H9 (cell line): ENCODE results near the gene KLF1. TPM values are rescaled to one million over a fixed set of nuclear protein-coding genes. Genes with fewer than 3 reads are reported as not detected.
A peak's percentile ranks its signal among the peaks of the same experiment; 100 is the strongest.

ENCODE experiments used
- DNase-seq: peaks from one replicate; pipeline ENCODE4 v3.0.0-alpha.2; 2017
- H2AFZ ChIP-seq: one replicate; pipeline ENCODE4 v1.6.1; 2013; ENCODE audit warnings: mild to moderate bottlenecking, low read length, control low read depth, moderate library complexity
- H2AK5ac ChIP-seq: 2 replicates; pipeline ENCODE4 v1.6.1; 2013; ENCODE audit warnings: low read length, control low read depth, mixed read lengths; ENCODE audit not compliant: insufficient read length
- H2BK120ac ChIP-seq: one replicate; pipeline ENCODE4 v1.6.1; 2013; ENCODE audit warnings: low read depth, mild to moderate bottlenecking, low read length, control low read depth, inconsistent platforms; ENCODE audit not compliant: poor library complexity, severe bottlenecking
- H2BK12ac ChIP-seq: 2 replicates; pipeline ENCODE4 v1.6.1; 2013; ENCODE audit warnings: low read length, control low read depth, mixed read lengths, low read depth; ENCODE audit not compliant: insufficient read length
- H2BK15ac ChIP-seq: 2 replicates; pipeline ENCODE4 v1.6.1; 2013; ENCODE audit warnings: low read depth, low read length, control low read depth
- H2BK20ac ChIP-seq: one replicate; pipeline ENCODE4 v1.6.1; 2013; ENCODE audit warnings: low read depth, mild to moderate bottlenecking, low read length, control low read depth, inconsistent platforms; ENCODE audit not compliant: poor library complexity, severe bottlenecking
- H2BK5ac ChIP-seq: 2 replicates; pipeline ENCODE4 v1.6.1; 2013; ENCODE audit warnings: low read length, control low read depth, mixed read lengths; ENCODE audit not compliant: insufficient read length
- H3K14ac ChIP-seq: 2 replicates; pipeline ENCODE4 v1.6.1; 2013; ENCODE audit warnings: low read length, control low read depth; ENCODE audit not compliant: insufficient read depth
- H3K18ac ChIP-seq: 2 replicates; pipeline ENCODE4 v1.6.1; 2013; ENCODE audit warnings: low read depth, mild to moderate bottlenecking, mixed read lengths, low read length, control low read depth; ENCODE audit not compliant: insufficient read length
- H3K23ac ChIP-seq: 2 replicates; pipeline ENCODE4 v1.6.1; 2013; ENCODE audit warnings: low read length, control low read depth, mixed read lengths, low read depth; ENCODE audit not compliant: insufficient read length
- H3K23me2 ChIP-seq: 2 replicates; pipeline ENCODE4 v1.6.1; 2013; ENCODE audit warnings: low read depth, mild to moderate bottlenecking, mixed read lengths, low read length, control low read depth; ENCODE audit not compliant: insufficient read length, poor library complexity, severe bottlenecking
- H3K27ac ChIP-seq: 2 replicates; pipeline ENCODE4 v1.5.1; 2013; ENCODE audit warnings: low read length, control low read depth, mixed read lengths, low read depth; ENCODE audit not compliant: insufficient read length
- H3K27me3 ChIP-seq: 2 replicates; pipeline ENCODE4 v1.6.1; 2013; ENCODE audit warnings: low read length, control low read depth, inconsistent platforms; ENCODE audit not compliant: insufficient read depth
- H3K4ac ChIP-seq: 2 replicates; pipeline ENCODE4 v1.6.1; 2013; ENCODE audit warnings: low read depth, mild to moderate bottlenecking, control low read depth, inconsistent platforms, low read length, moderate library complexity
- H3K4me1 ChIP-seq: 2 replicates; pipeline ENCODE4 v1.6.1; 2013; ENCODE audit warnings: low read length, control low read depth, inconsistent platforms; ENCODE audit not compliant: insufficient read depth
- H3K4me2 ChIP-seq: 2 replicates; pipeline ENCODE4 v1.6.1; 2013; ENCODE audit warnings: low read length, control low read depth, mixed read lengths; ENCODE audit not compliant: insufficient read length, insufficient read depth
- H3K56ac ChIP-seq: 2 replicates; pipeline ENCODE4 v1.6.1; 2013; ENCODE audit warnings: low read depth, mild to moderate bottlenecking, mixed read lengths, low read length, control low read depth; ENCODE audit not compliant: insufficient read length
- H3K79me1 ChIP-seq: 2 replicates; pipeline ENCODE4 v1.6.1; 2013; ENCODE audit warnings: low read depth, mild to moderate bottlenecking, moderate library complexity, low read length, control low read depth, inconsistent platforms; ENCODE audit not compliant: insufficient read depth, poor library complexity, severe bottlenecking
- H3K79me2 ChIP-seq: 2 replicates; pipeline ENCODE4 v1.6.1; 2013; ENCODE audit warnings: low read length, control low read depth, inconsistent platforms; ENCODE audit not compliant: insufficient read depth
- H3K9ac ChIP-seq: 2 replicates; pipeline ENCODE4 v1.6.1; 2013; ENCODE audit warnings: low read length, control low read depth, mixed read lengths; ENCODE audit not compliant: insufficient read length; ENCODE audit errors: extremely low read depth
- H3K9me3 ChIP-seq: one replicate; pipeline ENCODE4 v1.6.1; 2013; ENCODE audit warnings: low read depth, low read length, inconsistent platforms; ENCODE audit not compliant: control insufficient read depth
- H3T11ph ChIP-seq: one replicate; pipeline ENCODE4 v1.6.1; 2013; ENCODE audit warnings: mild to moderate bottlenecking, low read length, control low read depth, inconsistent platforms
- H4K20me1 ChIP-seq: one replicate; pipeline ENCODE4 v1.6.1; 2013; ENCODE audit not compliant: control insufficient read depth, insufficient read length, insufficient read depth
- H4K5ac ChIP-seq: 2 replicates; pipeline ENCODE4 v1.6.1; 2013; ENCODE audit warnings: low read depth, mild to moderate bottlenecking, mixed read lengths, low read length, control low read depth; ENCODE audit not compliant: insufficient read length
- H4K8ac ChIP-seq: replicated peaks from 2 replicates; pipeline ENCODE4 v1.6.1; 2013; ENCODE audit warnings: low read length, control low read depth, mixed read lengths, low read depth; ENCODE audit not compliant: insufficient read length
- H4K91ac ChIP-seq: 2 replicates; pipeline ENCODE4 v1.6.1; 2013; ENCODE audit warnings: low read depth, mild to moderate bottlenecking, moderate library complexity, mixed read lengths, low read length, control low read depth; ENCODE audit not compliant: insufficient read length
- H3K27ac Mint-ChIP-seq, 3 experiments: 2 replicates in 2 of 3; 3 replicates in 1 of 3; pipeline ENCODE4 v1.8.0; 2020 to 2021; ENCODE audit warnings: mixed read lengths in 3 of 3, mild to moderate bottlenecking in 1 of 3, moderate library complexity in 1 of 3
- H3K27me3 Mint-ChIP-seq: 2 replicates; pipeline ENCODE4 v1.8.0; 2021; ENCODE audit warnings: low read depth, mild to moderate bottlenecking, moderate library complexity, mixed read lengths
- H3K36me3 Mint-ChIP-seq, 3 experiments: 2 replicates in 2 of 3; 3 replicates in 1 of 3; pipeline ENCODE4 v1.8.0; 2020 to 2021; ENCODE audit warnings: low read depth in 3 of 3, mixed read lengths in 3 of 3; ENCODE audit not compliant: insufficient read depth in 1 of 3
- H3K4me1 Mint-ChIP-seq, 2 experiments: 2 replicates each; pipeline ENCODE4 v1.8.0; 2020; ENCODE audit warnings: mixed read lengths in 2 of 2
- H3K4me3 Mint-ChIP-seq, 2 experiments: 2 replicates in 1 of 2; 3 replicates in 1 of 2; pipeline ENCODE4 v1.8.0; 2020 to 2021; ENCODE audit warnings: mild to moderate bottlenecking in 2 of 2, mixed read lengths in 2 of 2, moderate library complexity in 1 of 2
- H3K9me3 Mint-ChIP-seq, 2 experiments: 2 replicates in 1 of 2; 3 replicates in 1 of 2; pipeline ENCODE4 v1.8.0; 2020; ENCODE audit warnings: mild to moderate bottlenecking in 2 of 2, mixed read lengths in 2 of 2, moderate library complexity in 1 of 2
- WGBS: extraction: QIAGEN DNeasy Blood & Tissue Kit; methylation state at CpG from one replicate; pipeline ENCODE4 v1.1.7; 2013; ENCODE audit warnings: missing lambda C conversion rate, low lambda C conversion rate, mixed read lengths; ENCODE audit not compliant: insufficient read length; ENCODE audit errors: extremely low coverage; 5-methylcytosine and 5-hydroxymethylcytosine counted together
- total RNA-seq: library from RNA; stranded (reverse); gene quantifications from 2 replicates; pipeline ENCODE4 v1.2.1, GENCODE V29; 2021
- TF ChIP-seq, protein P1 (sequence below): fragments of 200-600 bp; sonication (generic); conservative IDR thresholded peaks from 3 replicates; pipeline ENCODE4 v1.8.0; 2021; ENCODE audit warnings: antibody characterized with exemption, mild to moderate bottlenecking

The KLF1 gene
- total RNA-seq, 1 experiment from 2014 or later = 0.37 TPM

DNA sequence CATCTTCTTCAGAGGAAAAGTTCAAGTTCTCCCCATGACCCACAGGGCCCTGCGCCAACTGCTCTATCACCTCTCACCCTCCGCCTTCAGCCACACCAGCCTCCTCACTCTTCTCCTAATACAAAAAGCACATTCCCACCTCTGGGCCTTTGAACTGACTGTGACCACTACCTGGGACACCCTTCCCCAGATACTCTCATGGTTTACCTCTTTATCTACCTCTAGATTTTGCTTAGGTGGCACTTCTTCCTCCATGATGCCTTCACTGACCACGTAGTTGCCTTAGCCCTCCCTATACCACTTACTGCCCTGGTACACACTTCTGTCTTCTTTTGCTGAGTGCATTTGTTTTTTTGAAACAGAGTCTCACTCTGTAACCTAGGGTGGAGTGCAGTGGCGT is 36.0 kb upstream of the KLF1 start:
- no peaks in the 10 kb centered on the region for H3K23me2 ChIP-seq
- H3K9ac ChIP-seq = no peak overlapping the region
- no peaks in the 10 kb centered on the region for H3K79me1 ChIP-seq
- H3T11ph ChIP-seq = no peak overlapping the region
- H3K18ac ChIP-seq = no peak overlapping the region
- peaks cover 15% of the 10 kb centered on the region for H3K27me3 Mint-ChIP-seq
- H3K56ac ChIP-seq = no peak overlapping the region
- H3K27ac Mint-ChIP-seq = no peak overlapping the region
- H3K79me2 ChIP-seq = no peaks in the 10 kb centered on the region
- no peaks in the 10 kb centered on the region for H3K4me1 ChIP-seq
- no peak overlapping the region for H2BK5ac ChIP-seq
- TF ChIP-seq, protein P1, sequence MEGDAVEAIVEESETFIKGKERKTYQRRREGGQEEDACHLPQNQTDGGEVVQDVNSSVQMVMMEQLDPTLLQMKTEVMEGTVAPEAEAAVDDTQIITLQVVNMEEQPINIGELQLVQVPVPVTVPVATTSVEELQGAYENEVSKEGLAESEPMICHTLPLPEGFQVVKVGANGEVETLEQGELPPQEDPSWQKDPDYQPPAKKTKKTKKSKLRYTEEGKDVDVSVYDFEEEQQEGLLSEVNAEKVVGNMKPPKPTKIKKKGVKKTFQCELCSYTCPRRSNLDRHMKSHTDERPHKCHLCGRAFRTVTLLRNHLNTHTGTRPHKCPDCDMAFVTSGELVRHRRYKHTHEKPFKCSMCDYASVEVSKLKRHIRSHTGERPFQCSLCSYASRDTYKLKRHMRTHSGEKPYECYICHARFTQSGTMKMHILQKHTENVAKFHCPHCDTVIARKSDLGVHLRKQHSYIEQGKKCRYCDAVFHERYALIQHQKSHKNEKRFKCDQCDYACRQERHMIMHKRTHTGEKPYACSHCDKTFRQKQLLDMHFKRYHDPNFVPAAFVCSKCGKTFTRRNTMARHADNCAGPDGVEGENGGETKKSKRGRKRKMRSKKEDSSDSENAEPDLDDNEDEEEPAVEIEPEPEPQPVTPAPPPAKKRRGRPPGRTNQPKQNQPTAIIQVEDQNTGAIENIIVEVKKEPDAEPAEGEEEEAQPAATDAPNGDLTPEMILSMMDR = no peak
- H3K4ac ChIP-seq = no peak overlapping the region
- WGBS = no CpG with 5 or more reads among the region's 4 CpGs
- H4K5ac ChIP-seq = no peak overlapping the region
- peaks cover 44 to 55% (median 49%) of the 10 kb centered on the region in 3 experiments; a peak in 6 of 7 replicates for H3K36me3 Mint-ChIP-seq
- no peak overlapping the region for H4K91ac ChIP-seq
- H3K4me1 Mint-ChIP-seq = 0 out of 4 replicates have a peak, but pooled peaks cover 0 to 6% of the 10 kb centered on the region in 2 experiments
- DNase-seq = no peak
- peak overlapping the region in 1 of 2 experiments; percentile 5; a peak in 1 of 5 replicates for H3K4me3 Mint-ChIP-seq
- H2BK20ac ChIP-seq = no peak overlapping the region
- no peak overlapping the region for H2BK15ac ChIP-seq
- H3K9me3 ChIP-seq = no peaks in the 10 kb centered on the region
- no peak overlapping the region for H2AFZ ChIP-seq
- no peak overlapping the region for H2BK12ac ChIP-seq
- H3K27me3 ChIP-seq = peaks cover 5% of the 10 kb centered on the region; the same call in 1 of the 2 replicates
- no peak overlapping the region for H4K8ac ChIP-seq
- H2BK120ac ChIP-seq = no peak overlapping the region
- H3K23ac ChIP-seq = no peak overlapping the region
- H3K14ac ChIP-seq = no peak overlapping the region
- H4K20me1 ChIP-seq = peaks cover 5% of the 10 kb centered on the region
- H2AK5ac ChIP-seq = no peak overlapping the region
- no peak overlapping the region for H3K4me2 ChIP-seq
- H3K27ac ChIP-seq = no peak overlapping the region
- peaks cover 7 to 8% of the 10 kb centered on the region in 2 experiments for H3K9me3 Mint-ChIP-seq
